ENCODE data around the gene ZNF814.
"Not testable (repeated sequence)": the region's sequence is repeated elsewhere in the genome, so short reads cannot be mapped to it uniquely, and the experiment has no call there.

GRCh38 chr19:57838622-57839191, 50.1 kb downstream of the ZNF814 start:
- not testable (repeated sequence) for TF ChIP-seq CTCF, EZH2phosphoT487 (IDR thresholded peaks at IDR 0.05; ENCODE audit: low read length)
